B cell (primary cell): ENCODE data around the gene FAM131C. TPM values are rescaled to one million over a fixed set of nuclear protein-coding genes. Genes with fewer than 3 reads are reported as not detected.

Experiments used
- ATAC-seq: fragments of 200-7000 bp; cut with Tn5 transposase; one replicate; pipeline ENCODE4 v1.10.0; 2021; ENCODE audit warnings: low read depth, mild to moderate bottlenecking, moderate number of reproducible peaks, moderate library complexity
- CTCF ChIA-PET: fragments of 350-600 bp; sonication (Branson Sonifier 250); formaldehyde crosslinking; loops from one replicate; lab custom pipeline; 2021; ENCODE audit warnings: antibody characterized with exemption, inconsistent platforms; lab: Charles Lee
- POLR2A ChIA-PET: fragments of 350-600 bp; sonication (Branson Sonifier 250); formaldehyde crosslinking; loops from one replicate; lab custom pipeline; 2021; ENCODE audit warnings: antibody characterized with exemption; lab: Charles Lee
- DNase-seq: peaks from one replicate; pipeline ENCODE4 v3.0.0; 2013
- H2AFZ ChIP-seq: 2 replicates; pipeline ENCODE4 v1.6.1; 2012; ENCODE audit warnings: mild to moderate bottlenecking, low read depth, low read length; ENCODE audit not compliant: insufficient read depth, poor library complexity, severe bottlenecking
- H3K27ac ChIP-seq, 2 donors: 1 replicate in 1 of 2; 2 replicates in 1 of 2; pipeline ENCODE4 v1.5.1; 2012 to 2013; ENCODE audit warnings: low read length in 2 of 2, mild to moderate bottlenecking in 2 of 2, moderate library complexity in 1 of 2
- H3K27me3 ChIP-seq, 4 experiments: fragments of 200-600 bp in 1 of 4; sonication (generic) in 1 of 4; replicated peaks in 1 of 4; 1 replicate in 2 of 4; 2 replicates in 2 of 4; pipeline versions ENCODE4 v1.6.1 to v1.7.0; 2013 to 2016; ENCODE audit warnings: low read length in 3 of 4, mild to moderate bottlenecking in 2 of 4, mixed read lengths in 1 of 4, moderate library complexity in 1 of 4; ENCODE audit not compliant: insufficient read depth in 4 of 4, control insufficient read depth in 3 of 4; ENCODE audit errors: control extremely low read depth in 1 of 4
- H3K36me3 ChIP-seq, 2 experiments: replicated peaks in 1 of 2; 1 replicate in 1 of 2; 2 replicates in 1 of 2; pipeline versions ENCODE4 v1.6.1 to v1.7.1; 2013; ENCODE audit warnings: low read length in 1 of 2; ENCODE audit not compliant: insufficient read depth in 2 of 2, control insufficient read depth in 1 of 2; ENCODE audit errors: control extremely low read depth in 1 of 2, extremely low read depth in 1 of 2
- H3K4me1 ChIP-seq, 2 donors: fragments of 200-600 bp in 1 of 2; sonication (generic) in 1 of 2; 1 replicate in 1 of 2; 2 replicates in 1 of 2; pipeline versions ENCODE4 v1.5.1 to v1.6.1; 2013 to 2017; ENCODE audit warnings: low read length in 2 of 2; ENCODE audit not compliant: control insufficient read depth in 2 of 2, insufficient read depth in 2 of 2
- H3K4me2 ChIP-seq: replicated peaks from 2 replicates; pipeline ENCODE3; 2012; ENCODE audit warnings: mild to moderate bottlenecking, low read depth, low read length; ENCODE audit not compliant: poor library complexity, severe bottlenecking
- H3K4me3 ChIP-seq, 5 experiments: fragments of 200-600 bp in 1 of 5; sonication (generic) in 1 of 5; 1 replicate in 3 of 5; 2 replicates in 2 of 5; pipeline versions ENCODE4 v1.5.1 to v1.7.0; 2011 to 2016; ENCODE audit warnings: low read length in 4 of 5, mild to moderate bottlenecking in 4 of 5, low read depth in 2 of 5, control low read depth in 1 of 5, moderate library complexity in 1 of 5; ENCODE audit not compliant: insufficient read depth in 1 of 5; ENCODE audit errors: control extremely low read depth in 1 of 5, extremely low read depth in 1 of 5
- H3K79me2 ChIP-seq: fragments of 200-600 bp; sonication (generic); one replicate; pipeline ENCODE4 v1.6.0; 2016; ENCODE audit warnings: low read length; ENCODE audit not compliant: control insufficient read depth, insufficient read depth
- H3K9ac ChIP-seq: fragments of 200-600 bp; sonication (generic); 2 replicates; pipeline ENCODE4 v1.6.1; 2017; ENCODE audit warnings: mild to moderate bottlenecking, low read length, moderate library complexity
- H3K9me3 ChIP-seq, 3 donors: one replicate each; pipeline versions ENCODE4 v1.6.1 to v1.7.1; 2013; ENCODE audit warnings: low read length in 2 of 3; ENCODE audit not compliant: control insufficient read depth in 2 of 3, insufficient read depth in 1 of 3; ENCODE audit errors: control extremely low read depth in 1 of 3
- H4K20me1 ChIP-seq: 2 replicates; pipeline ENCODE4 v1.6.0; 2012; ENCODE audit warnings: mild to moderate bottlenecking, low read length; ENCODE audit not compliant: insufficient read depth, control insufficient read depth, poor library complexity, severe bottlenecking
- H3K27ac Mint-ChIP-seq: one replicate; pipeline ENCODE4 v1.8.0; 2021; ENCODE audit warnings: mixed read lengths
- H3K27me3 Mint-ChIP-seq: one replicate; pipeline ENCODE4 v1.8.0; 2021; ENCODE audit warnings: mixed read lengths
- H3K4me1 Mint-ChIP-seq: one replicate; pipeline ENCODE4 v1.8.0; 2021; ENCODE audit warnings: mixed read lengths
- H3K4me3 Mint-ChIP-seq: one replicate; pipeline ENCODE4 v1.8.0; 2021; ENCODE audit warnings: mixed read lengths
- H3K9me3 Mint-ChIP-seq: one replicate; pipeline ENCODE4 v1.8.0; 2022; ENCODE audit warnings: mixed read lengths; ENCODE audit not compliant: insufficient read depth
- EZH2 ChIP-seq: IDR thresholded peaks from 2 replicates; pipeline ENCODE4 v1.6.1; 2012; ENCODE audit warnings: borderline replicate concordance, low read depth, mild to moderate bottlenecking, moderate library complexity, low read length; ENCODE audit not compliant: insufficient read depth, poor library complexity, severe bottlenecking
- WGBS: methylation state at CpG from one replicate; pipeline ENCODE4 v1.1.5; 2013; ENCODE audit warnings: missing lambda C conversion rate; ENCODE audit not compliant: insufficient coverage; 5-methylcytosine and 5-hydroxymethylcytosine counted together
- intact Hi-C: fragments of 100-400 bp; cut with micrococcal nuclease; formaldehyde crosslinking; loops from one replicate; pipeline ENCODE4 v1.10.0; 2022
- polyA plus RNA-seq: library from polyadenylated mRNA; depleted of rRNA; stranded (reverse); fragments of >200 nt; gene quantifications from 2 replicates; pipeline ENCODE4 v1.2.3, GENCODE V29; 2012
- total RNA-seq, 2 donors: library from RNA; stranded (reverse); fragments of 120-200 nt in 1 of 2; gene quantifications; 1 replicate in 1 of 2; 2 replicates in 1 of 2; pipeline versions ENCODE4 v1.2.3 to v1.2.4, GENCODE V29; 2013 to 2022
- TF ChIP-seq, protein P1 (sequence below): fragments of 200-600 bp; IDR thresholded peaks from one replicate; pipeline ENCODE4 v1.8.0; 2022; ENCODE audit warnings: antibody characterized with exemption, mild to moderate bottlenecking

Gene FAM131C
- total and polyA plus RNA-seq, 2 donors (not counting 1 experiment from before 2014, with no cell fraction given) = 0.37 TPM; not detected in 1

DNA sequence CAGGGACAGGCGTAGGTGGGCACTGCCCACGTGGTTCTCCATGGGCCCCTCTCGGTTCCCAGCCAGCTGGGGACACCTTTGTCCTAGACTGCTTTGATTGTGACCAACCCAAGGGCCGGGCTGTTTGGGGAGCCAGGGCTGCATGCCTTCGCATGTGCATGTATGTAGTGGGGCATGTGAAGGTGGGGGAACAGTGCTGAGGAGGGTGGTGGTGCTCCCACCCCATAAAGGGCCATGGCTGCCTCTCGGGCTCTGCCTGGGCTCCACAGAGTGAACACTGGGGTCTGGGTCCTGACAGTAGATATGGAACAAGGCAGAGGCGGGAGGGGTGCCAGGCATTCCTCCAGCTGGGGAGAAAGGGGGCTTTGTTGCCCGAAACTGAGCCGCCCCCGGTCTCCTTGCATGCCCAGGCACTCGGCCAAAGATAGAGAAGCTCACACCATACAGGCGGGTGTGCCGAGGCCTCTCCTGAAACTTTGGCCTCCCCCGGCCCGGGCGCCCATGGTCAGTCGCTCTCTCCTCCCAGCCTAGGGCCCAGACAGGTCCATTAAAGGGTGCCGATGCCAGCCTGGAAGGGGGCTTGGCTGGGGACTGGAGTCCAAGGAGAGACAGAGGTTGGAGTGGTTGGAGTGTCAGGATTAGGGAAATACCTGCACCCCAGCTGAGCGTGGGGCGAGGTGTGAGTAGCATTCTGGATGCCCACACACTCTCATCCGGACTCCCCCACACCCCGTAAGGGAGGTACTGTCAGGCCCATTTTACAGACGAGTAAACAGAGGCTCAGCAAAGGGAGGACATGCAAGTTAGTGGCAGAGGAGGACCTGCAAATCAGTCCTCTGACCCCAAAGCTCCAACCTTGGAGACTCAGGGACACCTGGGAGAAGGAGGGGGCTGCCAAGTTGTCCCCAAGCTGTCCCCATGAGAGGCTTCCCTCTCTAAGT is 41.3 kb upstream of the FAM131C start:
- ChIA-PET CTCF (no interaction called here), POLR2A (no interaction called here)
- Histone ChIP-seq H3K4me1 (no peaks in the 10 kb centered on the region), H3K36me3 (no peaks in the 10 kb centered on the region), H3K4me2 (no peak overlapping the region), H3K9ac (no peak overlapping the region), H3K4me3 (no peak overlapping the region), H3K9me3 (peaks cover 0 to 2% (median 0%) of the 10 kb centered on the region in 3 donors), H3K27ac (no peak overlapping the region), H3K27me3 (peaks cover 0 to 16% (median under 1%) of the 10 kb centered on the region in 4 experiments), H3K79me2 (no peaks in the 10 kb centered on the region), H2AFZ (no peak overlapping the region), H4K20me1 (no peaks in the 10 kb centered on the region)
- no peaks in the 10 kb centered on the region for H3K4me1 Mint-ChIP-seq
- intact Hi-C loops = no loop called here
- H3K27me3 Mint-ChIP-seq = peaks cover 29% of the 10 kb centered on the region
- H3K27ac Mint-ChIP-seq = no peak overlapping the region
- 95% methylated on average over 12 of the region's 23 CpGs for WGBS
- TF ChIP-seq, protein P1, sequence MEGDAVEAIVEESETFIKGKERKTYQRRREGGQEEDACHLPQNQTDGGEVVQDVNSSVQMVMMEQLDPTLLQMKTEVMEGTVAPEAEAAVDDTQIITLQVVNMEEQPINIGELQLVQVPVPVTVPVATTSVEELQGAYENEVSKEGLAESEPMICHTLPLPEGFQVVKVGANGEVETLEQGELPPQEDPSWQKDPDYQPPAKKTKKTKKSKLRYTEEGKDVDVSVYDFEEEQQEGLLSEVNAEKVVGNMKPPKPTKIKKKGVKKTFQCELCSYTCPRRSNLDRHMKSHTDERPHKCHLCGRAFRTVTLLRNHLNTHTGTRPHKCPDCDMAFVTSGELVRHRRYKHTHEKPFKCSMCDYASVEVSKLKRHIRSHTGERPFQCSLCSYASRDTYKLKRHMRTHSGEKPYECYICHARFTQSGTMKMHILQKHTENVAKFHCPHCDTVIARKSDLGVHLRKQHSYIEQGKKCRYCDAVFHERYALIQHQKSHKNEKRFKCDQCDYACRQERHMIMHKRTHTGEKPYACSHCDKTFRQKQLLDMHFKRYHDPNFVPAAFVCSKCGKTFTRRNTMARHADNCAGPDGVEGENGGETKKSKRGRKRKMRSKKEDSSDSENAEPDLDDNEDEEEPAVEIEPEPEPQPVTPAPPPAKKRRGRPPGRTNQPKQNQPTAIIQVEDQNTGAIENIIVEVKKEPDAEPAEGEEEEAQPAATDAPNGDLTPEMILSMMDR = no peak
- TF ChIP-seq EZH2 = no peak
- no peaks in the 10 kb centered on the region for H3K9me3 Mint-ChIP-seq
- no peak for ATAC-seq
- no peak overlapping the region for H3K4me3 Mint-ChIP-seq
- DNase-seq = no peak
